HepG2 (cell line): ENCODE measurements around the gene MICA. TPM values are rescaled to one million over a fixed set of nuclear protein-coding genes. Genes with fewer than 3 reads are reported as not detected.

Source experiments
- CREB1 ChIP-seq, 2 experiments: fragments of 450-650 bp in 1 of 2; IDR thresholded peaks; 2 replicates each; pipeline ENCODE4 v1.6.1; 2016 to 2017; ENCODE audit warnings: control low read depth in 1 of 2, mild to moderate bottlenecking in 1 of 2, missing compliant biosample characterization in 1 of 2, missing genetic modification characterization in 1 of 2
- ELF1 ChIP-seq: sonication (generic); formaldehyde crosslinking; IDR thresholded peaks from 2 replicates; pipeline ENCODE4 v1.4.0; 2020; ENCODE audit warnings: missing genetic modification reagents
- FOSL2 ChIP-seq: sonication (generic); formaldehyde crosslinking; IDR thresholded peaks from 2 replicates; pipeline ENCODE4 v1.4.0; 2020; ENCODE audit warnings: missing genetic modification reagents
- HNRNPUL1 ChIP-seq: fragments of 200-400 bp; formaldehyde crosslinking; IDR thresholded peaks from 2 replicates; pipeline ENCODE4 v1.6.1; 2017; ENCODE audit warnings: low read depth, mild to moderate bottlenecking, low read length, moderate library complexity
- KDM1A ChIP-seq: IDR thresholded peaks from 2 replicates; pipeline ENCODE4 v1.6.1; 2016; ENCODE audit warnings: missing compliant biosample characterization
- NBN ChIP-seq: fragments of 450-650 bp; conservative IDR thresholded peaks from 2 replicates; pipeline ENCODE4 v1.6.1; 2017
- REXO4 ChIP-seq: sonication (generic); formaldehyde crosslinking; IDR thresholded peaks from 2 replicates; pipeline ENCODE4 v1.8.0; 2022; ENCODE audit warnings: missing genetic modification reagents, mild to moderate bottlenecking, borderline replicate concordance
- RXRB ChIP-seq: IDR thresholded peaks from 2 replicates; pipeline ENCODE4 v1.6.1; 2016; ENCODE audit warnings: borderline replicate concordance, missing genetic modification reagents, missing compliant biosample characterization
- TAF1 ChIP-seq: sonication (generic); formaldehyde crosslinking; IDR thresholded peaks from 2 replicates; pipeline ENCODE4 v1.4.0; 2020; ENCODE audit warnings: missing genetic modification reagents
- TOPORS ChIP-seq: sonication (generic); formaldehyde crosslinking; IDR thresholded peaks from 2 replicates; pipeline ENCODE4 v1.8.0; 2023; ENCODE audit warnings: mild to moderate bottlenecking, missing genetic modification reagents
- WIZ ChIP-seq: sonication (generic); formaldehyde crosslinking; IDR thresholded peaks from 2 replicates; pipeline ENCODE4 v1.5.1; 2020; ENCODE audit warnings: mild to moderate bottlenecking, missing genetic modification reagents
- ZFP36L2 ChIP-seq: sonication (generic); formaldehyde crosslinking; IDR thresholded peaks from 2 replicates; pipeline ENCODE4 v1.4.0; 2020; ENCODE audit warnings: missing genetic modification reagents
- ZNF224 ChIP-seq: sonication (generic); formaldehyde crosslinking; IDR thresholded peaks from 2 replicates; pipeline ENCODE4 v1.5.0; 2020; ENCODE audit warnings: mild to moderate bottlenecking, missing genetic modification reagents
- ZNF275 ChIP-seq: sonication (generic); formaldehyde crosslinking; IDR thresholded peaks from 2 replicates; pipeline ENCODE4 v1.8.0; 2022; ENCODE audit warnings: missing genetic modification reagents, mild to moderate bottlenecking, inconsistent platforms, borderline replicate concordance
- ZNF558 ChIP-seq: sonication (generic); formaldehyde crosslinking; IDR thresholded peaks from 2 replicates; pipeline ENCODE4 v1.9.0; 2022; ENCODE audit warnings: mild to moderate bottlenecking, missing genetic modification reagents, borderline replicate concordance
- ZNF614 ChIP-seq: IDR thresholded peaks from 2 replicates; pipeline ENCODE4 v1.6.1; 2018; ENCODE audit warnings: missing biosample characterization, missing genetic modification reagents, inconsistent platforms, borderline replicate concordance
- ZNF75D ChIP-seq: sonication (generic); formaldehyde crosslinking; IDR thresholded peaks from 2 replicates; pipeline ENCODE4 v1.8.1; 2023; ENCODE audit warnings: missing genetic modification reagents, mild to moderate bottlenecking, borderline replicate concordance
- ZNF761 ChIP-seq: sonication (generic); formaldehyde crosslinking; conservative IDR thresholded peaks from 2 replicates; pipeline ENCODE4 v1.4.0; 2020; ENCODE audit warnings: mild to moderate bottlenecking, missing genetic modification reagents
- ZNF878 ChIP-seq: sonication (generic); formaldehyde crosslinking; IDR thresholded peaks from 2 replicates; pipeline ENCODE4 v1.8.1; 2023; ENCODE audit warnings: mild to moderate bottlenecking, missing genetic modification reagents, moderate library complexity
- polyA plus RNA-seq, 8 experiments: library from polyadenylated mRNA; depleted of rRNA in 3 of 8; stranded (reverse) in 7 of 8; unstranded in 1 of 8; fragments of >200 nt; fragmentation: Illumina TruSeq in 4 of 8; extraction: Trizol in 4 of 8; gene quantifications; 2 replicates each; pipeline versions ENCODE4 v1.2.1 to v1.2.3, GENCODE V29; 2011 to 2016; ENCODE audit warnings: low read depth in 4 of 8, missing spikeins in 1 of 8, mixed read lengths in 1 of 8; ENCODE audit not compliant: insufficient read depth in 1 of 8
- total RNA-seq, 5 experiments: library from RNA; depleted of rRNA; stranded (reverse); fragments of >200 nt; fragmentation: Illumina TruSeq; extraction: Trizol; gene quantifications; 2 replicates each; pipeline ENCODE4 v1.2.3, GENCODE V29; 2016; ENCODE audit warnings: low read depth in 1 of 5
- TF ChIP-seq, protein P1 (sequence below): sonication (generic); formaldehyde crosslinking; IDR thresholded peaks from 2 replicates; pipeline ENCODE4 v1.9.0; 2021; ENCODE audit warnings: missing genetic modification reagents, borderline replicate concordance
- TF ChIP-seq, protein P2 (sequence below): sonication (generic); formaldehyde crosslinking; IDR thresholded peaks from 2 replicates; pipeline ENCODE4 v1.4.0; 2020; ENCODE audit warnings: low read depth, mild to moderate bottlenecking, missing genetic modification reagents
- TF ChIP-seq, protein P3 (sequence below): sonication (generic); formaldehyde crosslinking; IDR thresholded peaks from 2 replicates; pipeline ENCODE4 v1.4.0; 2020; ENCODE audit warnings: missing genetic modification reagents, mild to moderate bottlenecking, borderline replicate concordance

Gene MICA
- total and polyA plus RNA-seq, 2 of the 13 experiments (the other 11 are each of a cell fraction or from before 2014, with no cell fraction given) = 21.6 to 38.1 TPM

- TF ChIP-seq, protein P1, sequence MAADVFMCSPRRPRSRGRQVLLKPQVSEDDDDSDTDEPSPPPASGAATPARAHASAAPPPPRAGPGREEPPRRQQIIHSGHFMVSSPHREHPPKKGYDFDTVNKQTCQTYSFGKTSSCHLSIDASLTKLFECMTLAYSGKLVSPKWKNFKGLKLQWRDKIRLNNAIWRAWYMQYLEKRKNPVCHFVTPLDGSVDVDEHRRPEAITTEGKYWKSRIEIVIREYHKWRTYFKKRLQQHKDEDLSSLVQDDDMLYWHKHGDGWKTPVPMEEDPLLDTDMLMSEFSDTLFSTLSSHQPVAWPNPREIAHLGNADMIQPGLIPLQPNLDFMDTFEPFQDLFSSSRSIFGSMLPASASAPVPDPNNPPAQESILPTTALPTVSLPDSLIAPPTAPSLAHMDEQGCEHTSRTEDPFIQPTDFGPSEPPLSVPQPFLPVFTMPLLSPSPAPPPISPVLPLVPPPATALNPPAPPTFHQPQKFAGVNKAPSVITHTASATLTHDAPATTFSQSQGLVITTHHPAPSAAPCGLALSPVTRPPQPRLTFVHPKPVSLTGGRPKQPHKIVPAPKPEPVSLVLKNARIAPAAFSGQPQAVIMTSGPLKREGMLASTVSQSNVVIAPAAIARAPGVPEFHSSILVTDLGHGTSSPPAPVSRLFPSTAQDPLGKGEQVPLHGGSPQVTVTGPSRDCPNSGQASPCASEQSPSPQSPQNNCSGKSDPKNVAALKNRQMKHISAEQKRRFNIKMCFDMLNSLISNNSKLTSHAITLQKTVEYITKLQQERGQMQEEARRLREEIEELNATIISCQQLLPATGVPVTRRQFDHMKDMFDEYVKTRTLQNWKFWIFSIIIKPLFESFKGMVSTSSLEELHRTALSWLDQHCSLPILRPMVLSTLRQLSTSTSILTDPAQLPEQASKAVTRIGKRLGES = no peak
- TF ChIP-seq, protein P2, sequence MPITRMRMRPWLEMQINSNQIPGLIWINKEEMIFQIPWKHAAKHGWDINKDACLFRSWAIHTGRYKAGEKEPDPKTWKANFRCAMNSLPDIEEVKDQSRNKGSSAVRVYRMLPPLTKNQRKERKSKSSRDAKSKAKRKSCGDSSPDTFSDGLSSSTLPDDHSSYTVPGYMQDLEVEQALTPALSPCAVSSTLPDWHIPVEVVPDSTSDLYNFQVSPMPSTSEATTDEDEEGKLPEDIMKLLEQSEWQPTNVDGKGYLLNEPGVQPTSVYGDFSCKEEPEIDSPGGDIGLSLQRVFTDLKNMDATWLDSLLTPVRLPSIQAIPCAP (CRISPR knock-in tag) = no peak
- TF ChIP-seq ZNF75D (CRISPR knock-in tag) (no peak), ELF1 (CRISPR knock-in tag) (peak; percentile 71; the same call in 1 of the 2 replicates), ZNF224 (CRISPR knock-in tag) (peak; percentile 95), FOSL2 (CRISPR knock-in tag) (peak; percentile 13; the same call in 1 of the 2 replicates), ZFP36L2 (CRISPR knock-in tag) (no peak), TAF1 (CRISPR knock-in tag) (peak; percentile 56), HNRNPUL1 (no peak), ZNF275 (CRISPR knock-in tag) (no peak), ZNF614 (CRISPR knock-in tag) (peak; percentile 38; the same call in 1 of the 2 replicates), KDM1A (CRISPR knock-in tag) (no peak), WIZ (CRISPR knock-in tag) (0 out of 2 replicates have a peak, but pooled peaks have one; percentile 25), REXO4 (CRISPR knock-in tag) (no peak), TOPORS (CRISPR knock-in tag) (no peak; the same call in 1 of the 2 replicates), CREB1 (IDR thresholded peaks at IDR 0.05) (no peak), CREB1 (CRISPR knock-in tag; IDR thresholded peaks at IDR 0.05) (peak; percentile 83), ZNF761 (CRISPR knock-in tag) (peak; percentile 55; the same call in 1 of the 2 replicates), NBN (no peak), RXRB (CRISPR knock-in tag) (peak; percentile 50), ZNF558 (CRISPR knock-in tag) (0 out of 2 replicates have a peak, but pooled peaks have one; percentile 43), ZNF878 (CRISPR knock-in tag) (peak; percentile 62; the same call in 1 of the 2 replicates)
- TF ChIP-seq, protein P3, sequence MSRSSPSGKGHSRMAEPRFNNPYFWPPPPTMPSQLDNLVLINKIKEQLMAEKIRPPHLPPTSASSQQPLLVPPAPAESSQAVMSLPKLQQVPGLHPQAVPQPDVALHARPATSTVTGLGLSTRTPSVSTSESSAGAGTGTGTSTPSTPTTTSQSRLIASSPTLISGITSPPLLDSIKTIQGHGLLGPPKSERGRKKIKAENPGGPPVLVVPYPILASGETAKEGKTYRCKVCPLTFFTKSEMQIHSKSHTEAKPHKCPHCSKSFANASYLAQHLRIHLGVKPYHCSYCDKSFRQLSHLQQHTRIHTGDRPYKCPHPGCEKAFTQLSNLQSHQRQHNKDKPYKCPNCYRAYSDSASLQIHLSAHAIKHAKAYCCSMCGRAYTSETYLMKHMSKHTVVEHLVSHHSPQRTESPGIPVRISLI (CRISPR knock-in tag) = no peak
Measured at GRCh38 chr6:31399589-31400466, 3.6 kb upstream of the MICA start (continued).
